Parathyroid adenoma (tissue), 2 donors: ENCODE data around the gene PARVB.
A peak's percentile ranks its signal among the peaks of the same experiment; 100 is the strongest.

Experiments used
- H2AFZ ChIP-seq: fragments of 300-600 bp; sonication (generic); one replicate; pipeline ENCODE4 v1.7.0; 2017; ENCODE audit warnings: antibody characterized with exemption, mild to moderate bottlenecking
- H3K27ac ChIP-seq: fragments of 300-600 bp; sonication (generic); one replicate; pipeline ENCODE4 v1.7.0; 2017
- H3K27me3 ChIP-seq: fragments of 300-600 bp; sonication (generic); one replicate; pipeline ENCODE4 v1.7.0; 2017; ENCODE audit warnings: low read length; ENCODE audit not compliant: control insufficient read depth, insufficient read depth
- H3K36me3 ChIP-seq: fragments of 300-600 bp; sonication (generic); one replicate; pipeline ENCODE4 v1.7.0; 2017; ENCODE audit warnings: low read length; ENCODE audit not compliant: control insufficient read depth, insufficient read depth
- H3K4me1 ChIP-seq: fragments of 300-600 bp; sonication (generic); one replicate; pipeline ENCODE4 v1.7.0; 2017; ENCODE audit warnings: control low read depth
- H3K4me2 ChIP-seq: fragments of 300-600 bp; sonication (generic); one replicate; pipeline ENCODE4 v1.7.0; 2017; ENCODE audit warnings: low read length
- H3K4me3 ChIP-seq: fragments of 300-600 bp; sonication (generic); one replicate; pipeline ENCODE4 v1.7.0; 2017; ENCODE audit warnings: low read depth, low read length
- H3K79me2 ChIP-seq: fragments of 300-600 bp; sonication (generic); one replicate; pipeline ENCODE4 v1.7.0; 2017; ENCODE audit warnings: control low read depth
- H3K9ac ChIP-seq: fragments of 300-600 bp; sonication (generic); one replicate; pipeline ENCODE4 v1.7.0; 2017; ENCODE audit warnings: mild to moderate bottlenecking
- H3K9me3 ChIP-seq: fragments of 300-600 bp; sonication (generic); one replicate; pipeline ENCODE4 v1.7.0; 2017; ENCODE audit warnings: low read length; ENCODE audit not compliant: control insufficient read depth
- TF ChIP-seq, protein P1 (sequence below): fragments of 300-600 bp; sonication (generic); IDR thresholded peaks from one replicate; pipeline ENCODE4 v1.7.0; 2017; ENCODE audit warnings: antibody characterized with exemption, mild to moderate bottlenecking
- donor health status: primary hyperparathyroidism.

The PARVB gene

DNA sequence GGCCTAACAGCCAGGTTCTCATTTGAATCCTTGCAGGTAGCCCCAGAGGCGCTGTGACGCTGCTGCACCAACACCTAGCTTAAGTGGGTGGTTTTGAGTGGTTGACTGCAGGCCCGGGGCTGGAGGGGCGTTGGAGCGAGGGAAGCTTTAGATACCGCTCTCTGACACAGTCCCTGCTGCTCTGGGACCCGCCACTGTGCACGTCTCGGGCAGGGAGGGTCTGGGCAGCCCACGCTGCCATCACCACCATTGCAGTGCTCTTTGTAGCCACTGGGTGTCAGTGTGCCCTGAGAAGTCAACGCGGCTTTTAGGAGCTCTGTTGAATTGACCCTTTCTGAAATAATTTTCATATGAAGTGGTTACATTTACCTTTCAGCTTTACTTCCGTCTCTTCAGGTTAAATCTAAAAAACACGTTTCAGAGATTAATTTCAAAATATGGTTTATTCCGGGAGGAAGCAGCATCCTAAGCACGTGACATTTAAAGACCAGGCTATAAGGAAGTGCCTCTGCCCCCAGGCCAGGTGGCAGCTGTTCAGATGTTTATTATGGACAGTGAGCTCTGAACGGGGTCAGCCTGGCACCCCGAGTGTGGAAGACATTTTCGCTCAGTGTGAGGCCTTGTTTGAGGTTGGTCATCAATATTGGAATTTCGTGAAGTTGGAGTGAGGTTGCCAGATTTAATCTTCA is 30.9 kb upstream of the PARVB start:
- Histone ChIP-seq H2AFZ (no peak overlapping the region), H3K4me3 (no peak overlapping the region), H3K27me3 (no peaks in the 10 kb centered on the region), H3K4me1 (peaks cover 14% of the 10 kb centered on the region), H3K79me2 (no peaks in the 10 kb centered on the region), H3K9me3 (no peaks in the 10 kb centered on the region), H3K4me2 (peak overlapping the region; percentile 46), H3K36me3 (no peaks in the 10 kb centered on the region), H3K9ac (no peak overlapping the region), H3K27ac (peak overlapping the region; percentile 44)
- TF ChIP-seq, protein P1, sequence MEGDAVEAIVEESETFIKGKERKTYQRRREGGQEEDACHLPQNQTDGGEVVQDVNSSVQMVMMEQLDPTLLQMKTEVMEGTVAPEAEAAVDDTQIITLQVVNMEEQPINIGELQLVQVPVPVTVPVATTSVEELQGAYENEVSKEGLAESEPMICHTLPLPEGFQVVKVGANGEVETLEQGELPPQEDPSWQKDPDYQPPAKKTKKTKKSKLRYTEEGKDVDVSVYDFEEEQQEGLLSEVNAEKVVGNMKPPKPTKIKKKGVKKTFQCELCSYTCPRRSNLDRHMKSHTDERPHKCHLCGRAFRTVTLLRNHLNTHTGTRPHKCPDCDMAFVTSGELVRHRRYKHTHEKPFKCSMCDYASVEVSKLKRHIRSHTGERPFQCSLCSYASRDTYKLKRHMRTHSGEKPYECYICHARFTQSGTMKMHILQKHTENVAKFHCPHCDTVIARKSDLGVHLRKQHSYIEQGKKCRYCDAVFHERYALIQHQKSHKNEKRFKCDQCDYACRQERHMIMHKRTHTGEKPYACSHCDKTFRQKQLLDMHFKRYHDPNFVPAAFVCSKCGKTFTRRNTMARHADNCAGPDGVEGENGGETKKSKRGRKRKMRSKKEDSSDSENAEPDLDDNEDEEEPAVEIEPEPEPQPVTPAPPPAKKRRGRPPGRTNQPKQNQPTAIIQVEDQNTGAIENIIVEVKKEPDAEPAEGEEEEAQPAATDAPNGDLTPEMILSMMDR = peak; percentile 84

DNA sequence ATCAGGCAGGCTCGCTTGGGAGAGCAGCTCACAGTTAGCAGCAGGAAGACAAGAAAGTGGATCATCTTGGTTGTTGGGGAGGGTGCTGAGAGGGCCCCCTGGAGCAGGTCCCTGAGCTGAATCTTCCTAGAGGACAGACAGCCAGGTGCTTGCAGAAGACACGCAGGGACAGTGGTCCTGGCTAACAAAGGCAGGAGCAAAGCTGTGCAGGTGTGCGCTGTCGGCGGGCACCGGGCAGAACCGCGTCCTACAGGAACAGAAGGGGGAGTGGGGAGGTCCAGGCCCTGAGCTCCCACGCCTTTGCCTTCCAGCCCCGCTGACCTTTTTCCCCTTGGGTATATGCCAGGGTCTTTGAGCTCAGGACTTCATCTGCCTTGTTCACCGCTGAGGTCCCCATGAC is 30.1 kb upstream of the PARVB start:
- Histone ChIP-seq H3K9ac (no peak overlapping the region), H3K27ac (no peak overlapping the region), H3K4me3 (no peak overlapping the region)

DNA sequence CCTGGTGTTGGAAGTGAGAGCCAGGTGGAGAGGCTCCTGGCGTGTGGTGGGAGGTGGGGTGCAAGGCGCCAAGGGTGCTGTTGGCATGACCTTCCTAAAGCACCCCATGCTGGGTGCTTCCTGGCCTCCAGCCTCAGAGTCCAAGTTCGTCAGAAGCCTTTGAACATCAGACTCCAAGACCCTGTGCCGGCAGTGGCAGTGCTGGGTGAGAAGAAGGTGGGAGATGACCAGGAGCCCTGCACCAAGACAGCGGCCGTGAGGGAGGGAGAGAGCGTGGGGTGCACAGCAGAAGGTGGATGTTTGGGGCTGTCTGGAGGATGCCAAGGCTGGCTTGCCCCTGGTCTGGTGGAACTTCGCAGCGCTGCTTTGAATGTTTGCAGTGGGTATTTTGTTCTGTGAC is 29.7 kb upstream of the PARVB start:
- Histone ChIP-seq H3K4me3 (no peak overlapping the region), H3K9ac (no peak overlapping the region), H3K4me1 (peaks cover 14% of the 10 kb centered on the region), H3K36me3 (no peaks in the 10 kb centered on the region), H2AFZ (no peak overlapping the region), H3K27me3 (no peaks in the 10 kb centered on the region), H3K79me2 (no peaks in the 10 kb centered on the region), H3K27ac (no peak overlapping the region), H3K9me3 (no peaks in the 10 kb centered on the region), H3K4me2 (no peak overlapping the region)
- TF ChIP-seq, protein P1 = no peak

More for the DNA sequence above, 30.1 kb upstream of the PARVB start:
- no peaks in the 10 kb centered on the region for H3K27me3 ChIP-seq
- H3K9me3 ChIP-seq = no peaks in the 10 kb centered on the region
- H3K4me2 ChIP-seq = no peak overlapping the region
- H2AFZ ChIP-seq = no peak overlapping the region
- no peaks in the 10 kb centered on the region for H3K79me2 ChIP-seq
- peaks cover 14% of the 10 kb centered on the region for H3K4me1 ChIP-seq
- TF ChIP-seq, protein P1 = no peak
- no peaks in the 10 kb centered on the region for H3K36me3 ChIP-seq

DNA sequence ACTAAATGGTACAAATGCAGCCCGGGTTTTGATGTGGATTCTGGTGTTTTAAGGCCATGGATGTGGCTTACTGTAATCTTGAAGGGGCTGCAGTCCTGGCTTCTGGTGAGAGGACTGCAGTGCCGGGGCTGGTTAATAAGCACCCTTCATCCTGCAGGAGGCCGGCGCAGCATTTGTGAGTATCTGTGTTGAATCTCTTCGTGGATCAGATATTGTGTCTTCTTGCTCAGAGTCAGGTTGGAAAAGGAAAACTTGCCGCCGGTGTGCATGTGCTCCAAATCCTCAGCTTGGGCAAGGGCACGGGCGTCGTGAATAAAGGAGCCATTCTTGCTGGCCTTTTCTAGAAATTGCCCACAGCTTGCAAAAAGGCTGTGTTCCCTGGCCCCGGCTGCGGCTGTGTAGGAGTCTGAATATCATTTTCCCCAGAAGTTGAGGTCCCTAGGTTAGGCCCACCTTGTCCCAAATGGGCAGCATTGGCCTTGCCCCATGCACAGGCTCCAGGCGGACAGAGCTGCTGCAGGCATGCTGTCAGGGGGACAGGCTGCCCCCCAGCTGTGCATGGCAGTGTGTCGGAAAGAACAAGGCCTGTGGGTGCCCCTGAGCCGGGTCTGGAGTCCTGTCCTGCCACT is 28.9 kb upstream of the PARVB start:
- Histone ChIP-seq H3K27ac (no peak overlapping the region), H3K9me3 (no peaks in the 10 kb centered on the region), H3K4me2 (no peak overlapping the region), H3K4me3 (no peak overlapping the region), H3K36me3 (no peaks in the 10 kb centered on the region), H3K79me2 (no peaks in the 10 kb centered on the region), H2AFZ (no peak overlapping the region), H3K27me3 (no peaks in the 10 kb centered on the region), H3K4me1 (peaks cover 14% of the 10 kb centered on the region), H3K9ac (no peak overlapping the region)
- TF ChIP-seq, protein P1 = no peak

DNA sequence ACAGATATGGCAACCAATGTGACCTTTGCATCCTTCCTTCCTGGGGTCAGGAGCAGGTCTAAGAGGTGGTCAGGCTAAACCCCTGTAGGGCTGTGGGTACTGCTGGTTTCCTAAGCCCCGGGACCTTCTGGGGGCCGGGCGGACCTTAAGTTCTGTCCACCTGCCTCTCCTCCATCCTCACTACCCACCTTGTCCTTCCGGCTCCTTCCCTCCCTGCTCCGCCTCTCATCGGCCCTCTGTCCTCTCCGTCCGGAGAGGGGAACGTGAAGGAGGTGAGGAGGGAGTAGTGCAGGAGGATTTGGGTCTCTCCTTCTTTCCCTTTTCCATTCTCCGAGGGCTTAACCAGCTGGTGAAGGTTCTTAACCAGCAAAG is 28.3 kb upstream of the PARVB start:
- H2AFZ ChIP-seq = no peak overlapping the region
- TF ChIP-seq, protein P1 = no peak
- no peak overlapping the region for H3K27ac ChIP-seq
- peaks cover 14% of the 10 kb centered on the region for H3K4me1 ChIP-seq
- no peaks in the 10 kb centered on the region for H3K27me3 ChIP-seq
- H3K4me2 ChIP-seq = peak overlapping the region; percentile 31
- no peaks in the 10 kb centered on the region for H3K36me3 ChIP-seq
- H3K9me3 ChIP-seq = no peaks in the 10 kb centered on the region
- no peaks in the 10 kb centered on the region for H3K79me2 ChIP-seq
- H3K4me3 ChIP-seq = no peak overlapping the region
- no peak overlapping the region for H3K9ac ChIP-seq
